GM13977 (cell line): ENCODE measurements around the gene MMAB.

Experiments used
- DNase-seq: peaks from one replicate; pipeline ENCODE4 v3.0.0; 2012; ENCODE audit warnings: low spot score
- CTCF ChIP-seq: IDR thresholded peaks from 2 replicates; pipeline ENCODE4 v1.5.1; 2012; ENCODE audit warnings: mild to moderate bottlenecking, control low read depth; ENCODE audit not compliant: insufficient read depth; ENCODE audit errors: extremely low read depth, missing control alignments
- in situ Hi-C: fragments of 300-500 bp; cut with MboI; formaldehyde crosslinking; loops from one replicate; pipeline ENCODE4 v1.12.0; 2022; ENCODE audit warnings: low sequenced_read_pairs, low pct_unique_long_range_greater_than_20kb, mixed read lengths, inconsistent platforms; ENCODE audit not compliant: unreplicated experiment

The MMAB gene

DNA sequence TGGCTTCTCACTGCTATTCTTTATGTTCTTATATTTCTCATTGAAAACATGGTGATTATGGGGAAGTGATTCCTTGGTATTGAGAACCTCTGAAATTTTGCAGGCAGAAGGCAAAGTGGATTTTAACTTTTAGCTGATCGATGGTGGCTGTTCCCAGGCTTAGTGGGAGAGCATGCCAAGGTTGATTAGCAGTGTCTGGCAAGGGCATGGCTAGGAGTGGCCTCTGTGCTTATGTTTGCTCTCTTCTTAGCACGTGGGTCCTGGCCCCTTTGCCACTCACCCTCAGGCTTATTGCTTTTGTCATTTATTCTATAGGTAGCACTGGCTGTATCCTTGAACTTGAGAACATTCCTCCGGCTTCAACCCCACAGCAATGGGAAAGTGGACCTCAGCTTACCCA is 2.4 kb upstream of the MMAB start:
- no peak for TF ChIP-seq CTCF
- in situ Hi-C loops = no loop called here
- DNase-seq = no peak

DNA sequence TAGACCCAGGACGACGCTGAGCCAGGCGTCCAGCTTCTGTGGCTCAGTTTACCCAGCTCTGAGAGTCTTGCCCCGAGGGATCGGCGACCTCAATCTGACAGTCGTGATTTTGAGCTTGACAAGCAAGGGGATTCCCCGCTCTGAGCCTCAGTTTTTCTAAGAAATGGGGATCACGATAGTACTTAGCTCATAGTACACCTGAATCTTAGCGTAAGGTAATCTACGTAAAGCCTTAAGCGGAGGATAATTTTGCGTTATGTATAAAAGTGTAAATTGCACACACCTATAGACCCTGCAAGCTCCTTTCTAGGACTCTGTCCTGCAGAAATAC is 575 bp upstream of the MMAB start:
- no peak for DNase-seq
- TF ChIP-seq CTCF = no peak
- in situ Hi-C loops = no loop called here

DNA sequence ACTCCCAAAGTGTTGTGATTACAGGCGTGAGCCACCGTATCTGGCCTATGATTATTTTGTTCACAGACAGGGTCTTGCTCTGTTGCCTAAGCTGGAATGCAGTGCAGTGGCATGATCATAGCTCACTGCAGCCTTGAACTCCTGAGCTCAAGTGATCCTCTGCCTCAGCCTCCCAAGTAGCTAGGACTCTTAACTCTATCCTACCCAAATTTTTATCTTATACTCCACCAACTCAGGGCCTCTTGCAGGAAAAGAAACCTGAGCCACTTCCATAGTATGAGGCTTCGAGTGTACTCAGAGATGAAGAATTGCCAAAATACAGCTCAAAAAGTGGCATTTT is 828 bp downstream of the MMAB start:
- in situ Hi-C loops = no loop called here
- DNase-seq = no peak
- TF ChIP-seq CTCF = no peak

- TF ChIP-seq CTCF = no peak
- no peak for DNase-seq
- in situ Hi-C loops = no loop called here
Observed at GRCh38 chr12:109571773-109572505, 1.4 kb downstream of the MMAB start.

DNA sequence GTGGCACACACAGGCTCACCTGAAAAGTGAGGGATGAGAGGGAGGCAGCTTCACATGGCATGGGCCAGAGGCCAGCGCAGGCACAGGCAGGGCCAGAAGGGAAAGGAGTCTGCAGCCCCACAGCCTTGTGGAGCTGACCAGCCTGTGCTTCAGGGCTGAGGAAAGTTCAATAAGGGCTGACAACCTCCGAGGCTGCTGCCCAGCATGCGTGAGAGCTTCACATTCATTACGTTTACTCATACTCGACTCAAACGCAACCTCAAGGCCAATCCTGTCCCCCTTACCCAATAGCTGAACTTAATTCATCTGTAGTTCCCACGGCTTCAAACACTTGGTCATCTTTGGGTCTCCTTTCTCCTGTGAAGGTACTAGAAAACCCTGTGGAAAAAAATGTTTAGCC is 4.8 kb downstream of the MMAB start:
- DNase-seq = no peak
- TF ChIP-seq CTCF = no peak
- in situ Hi-C loops = no loop called here

GRCh38 chr12:109567967-109568366 is 5.3 kb downstream of the MMAB start:
- DNase-seq = no peak
- TF ChIP-seq CTCF = no peak
- in situ Hi-C loops = no loop called here

DNA sequence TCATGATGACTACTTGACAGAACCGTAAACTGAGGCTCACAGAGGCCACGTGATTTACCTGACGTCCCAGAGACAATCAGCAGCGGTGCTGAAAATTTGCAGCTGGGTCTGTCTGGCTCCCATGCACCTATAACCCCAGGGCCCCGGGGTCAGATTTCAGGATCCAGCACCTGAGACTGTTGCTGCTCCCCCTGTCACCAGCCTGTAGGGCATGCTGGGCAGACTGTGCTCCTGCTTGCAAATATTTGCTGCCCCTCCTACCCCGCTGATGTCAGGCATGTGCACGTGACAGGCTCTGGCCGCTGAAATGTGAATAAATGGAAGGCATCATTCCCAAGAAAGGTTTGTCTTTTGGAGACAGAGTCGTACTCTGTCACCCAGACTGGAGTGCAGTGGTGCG is 6.0 kb downstream of the MMAB start:
- in situ Hi-C loops = no loop called here
- no peak for DNase-seq
- no peak for TF ChIP-seq CTCF
